SK-N-SH (cell line): Measurements from ENCODE around the gene TPRG1. TPM values are rescaled to one million over a fixed set of nuclear protein-coding genes. Genes with fewer than 3 reads are reported as not detected.

Source experiments
- CTCF ChIA-PET: fragments of 300-600, 350-600 bp; formaldehyde crosslinking; extraction: SDS; loops from one replicate; lab custom pipeline; 2021; lab: Yijun Ruan, JAX
- POLR2A ChIA-PET: fragments of 350-600 bp; sonication (Branson Sonifier 250); formaldehyde crosslinking; extraction: SDS; loops from one replicate; lab custom pipeline; 2020; ENCODE audit warnings: antibody characterized with exemption, inconsistent platforms; lab: Yijun Ruan, JAX
- DNase-seq: peaks from one replicate; pipeline ENCODE4 v3.0.0; 2012
- H2AFZ ChIP-seq: fragments of 200-600 bp; sonication (generic); 2 replicates; pipeline ENCODE4 v1.8.1; 2016; ENCODE audit warnings: antibody characterized with exemption, mild to moderate bottlenecking, low read depth
- H3F3A ChIP-seq: fragments of 200-600 bp; sonication (generic); replicated peaks from 2 replicates; pipeline ENCODE3; 2016; ENCODE audit warnings: antibody characterized with exemption, mild to moderate bottlenecking; ENCODE audit not compliant: insufficient read depth
- H3K27ac ChIP-seq, 2 experiments: fragments of 200-500 bp in 1 of 2; fragments of 200-600 bp in 1 of 2; sonication (Bioruptor generic) in 1 of 2; sonication (generic), shearing (Covaris generic) in 1 of 2; 2 replicates each; pipeline versions ENCODE4 v1.5.1 to v1.6.1; 2014 to 2016; ENCODE audit warnings: low read depth in 2 of 2, inconsistent platforms in 1 of 2, low read length in 1 of 2, mild to moderate bottlenecking in 1 of 2, mixed read lengths in 1 of 2
- H3K27me3 ChIP-seq: fragments of 200-600 bp; sonication (generic), shearing (Covaris generic); 2 replicates; pipeline ENCODE4 v1.6.1; 2016; ENCODE audit warnings: mixed run types; ENCODE audit not compliant: insufficient read depth
- H3K36me3 ChIP-seq, 2 experiments: fragments of 200-500 bp in 1 of 2; fragments of 200-600 bp in 1 of 2; sonication (Bioruptor generic) in 1 of 2; sonication (generic) in 1 of 2; replicated peaks in 1 of 2; 2 replicates each; pipeline versions ENCODE3 to v1.5.1; 2014 to 2016; ENCODE audit warnings: low read length in 1 of 2, mild to moderate bottlenecking in 1 of 2; ENCODE audit not compliant: insufficient read depth in 2 of 2, control insufficient read depth in 1 of 2
- H3K4me1 ChIP-seq, 2 experiments: fragments of 200-500 bp in 1 of 2; fragments of 200-600 bp in 1 of 2; sonication (Bioruptor generic) in 1 of 2; sonication (generic), shearing (Covaris generic) in 1 of 2; 2 replicates each; pipeline versions ENCODE4 v1.5.1 to v1.6.1; 2014 to 2016; ENCODE audit warnings: low read depth in 1 of 2, low read length in 1 of 2, mixed run types in 1 of 2; ENCODE audit not compliant: insufficient read depth in 2 of 2, control insufficient read depth in 1 of 2
- H3K4me2 ChIP-seq: fragments of 200-600 bp; sonication (generic), shearing (Covaris generic); 2 replicates; pipeline ENCODE4 v1.6.1; 2017; ENCODE audit warnings: mixed run types
- H3K4me3 ChIP-seq, 2 experiments: fragments of 200-500 bp in 1 of 2; fragments of 200-600 bp in 1 of 2; sonication (Bioruptor generic) in 1 of 2; sonication (generic), shearing (Covaris generic) in 1 of 2; 2 replicates each; pipeline versions ENCODE4 v1.5.1 to v1.8.1; 2014 to 2016; ENCODE audit warnings: low read depth in 2 of 2, inconsistent platforms in 1 of 2, low read length in 1 of 2, mild to moderate bottlenecking in 1 of 2, mixed read lengths in 1 of 2, moderate library complexity in 1 of 2
- H3K79me2 ChIP-seq: fragments of 200-600 bp; sonication (generic); 2 replicates; pipeline ENCODE4 v1.8.1; 2017; ENCODE audit warnings: mild to moderate bottlenecking; ENCODE audit not compliant: insufficient read depth
- H3K9ac ChIP-seq: fragments of 200-600 bp; sonication (generic); 2 replicates; pipeline ENCODE4 v1.6.1; 2017; ENCODE audit warnings: mixed run types
- H3K9me2 ChIP-seq: fragments of 200-600 bp; sonication (generic); 2 replicates; pipeline ENCODE4 v1.6.1; 2017; ENCODE audit warnings: mixed run types
- H3K9me3 ChIP-seq: fragments of 200-600 bp; sonication (generic); 2 replicates; pipeline ENCODE4 v1.6.1; 2017; ENCODE audit warnings: mixed run types, mild to moderate bottlenecking, moderate library complexity
- H4K20me1 ChIP-seq: fragments of 200-600 bp; sonication (generic); 2 replicates; pipeline ENCODE4 v1.6.1; 2017; ENCODE audit warnings: mild to moderate bottlenecking, mixed run types; ENCODE audit not compliant: insufficient read depth
- CHD2 ChIP-seq: fragments of 150-350 bp; IDR thresholded peaks from 2 replicates; pipeline ENCODE4 v1.6.1; 2018; ENCODE audit warnings: low read length; ENCODE audit not compliant: partially characterized antibody
- ELF1 ChIP-seq: IDR thresholded peaks from 2 replicates; pipeline ENCODE4 v1.4.0; 2012
- EP300 ChIP-seq, 2 experiments: IDR thresholded peaks; 2 replicates each; pipeline versions ENCODE4 v1.4.0 to v1.6.1; 2012; ENCODE audit warnings: borderline replicate concordance in 1 of 2, low read depth in 1 of 2, low read length in 1 of 2
- FOXJ3 ChIP-seq: sonication (generic); formaldehyde crosslinking; IDR thresholded peaks from 2 replicates; pipeline ENCODE4 v1.5.1; 2020; ENCODE audit warnings: mild to moderate bottlenecking, missing genetic modification reagents
- GABPA ChIP-seq: IDR thresholded peaks from 2 replicates; pipeline ENCODE4 v1.4.0; 2012; ENCODE audit warnings: low read depth, mild to moderate bottlenecking
- GATA2 ChIP-seq: sonication (generic); formaldehyde crosslinking; IDR thresholded peaks from 2 replicates; pipeline ENCODE4 v1.5.0; 2020; ENCODE audit warnings: mild to moderate bottlenecking, missing genetic modification reagents
- MXI1 ChIP-seq: IDR thresholded peaks from 2 replicates; pipeline ENCODE4 v1.6.1; 2012; ENCODE audit warnings: mild to moderate bottlenecking, low read depth, low read length, improper control_type of control experiment
- NFIC ChIP-seq: IDR thresholded peaks from 2 replicates; pipeline ENCODE4 v1.4.0; 2012; ENCODE audit warnings: borderline replicate concordance
- NRF1 ChIP-seq: IDR thresholded peaks from 2 replicates; pipeline ENCODE4 v1.6.1; 2012; ENCODE audit warnings: low read depth, mild to moderate bottlenecking, low read length
- RFX5 ChIP-seq: IDR thresholded peaks from 2 replicates; pipeline ENCODE4 v1.6.1; 2012; ENCODE audit warnings: mild to moderate bottlenecking, improper control_type of control experiment, low read length
- RXRA ChIP-seq: IDR thresholded peaks from 2 replicates; pipeline ENCODE4 v1.4.0; 2012; ENCODE audit warnings: low read depth, mild to moderate bottlenecking, borderline replicate concordance
- SIN3A ChIP-seq: IDR thresholded peaks from 2 replicates; pipeline ENCODE4 v1.6.1; 2012; ENCODE audit warnings: low read depth, mild to moderate bottlenecking, low read length, moderate library complexity, borderline replicate concordance
- SMC3 ChIP-seq: IDR thresholded peaks from 2 replicates; pipeline ENCODE4 v1.6.1; 2012; ENCODE audit warnings: low read depth, low read length, improper control_type of control experiment
- TAF1 ChIP-seq: IDR thresholded peaks from 2 replicates; pipeline ENCODE4 v1.6.1; 2012; ENCODE audit warnings: low read depth, mild to moderate bottlenecking, low read length, moderate library complexity, borderline replicate concordance
- TCF12 ChIP-seq: IDR thresholded peaks from 2 replicates; pipeline ENCODE4 v1.4.0; 2012
- TEAD4 ChIP-seq: IDR thresholded peaks from 2 replicates; pipeline ENCODE4 v1.4.0; 2012; ENCODE audit warnings: mild to moderate bottlenecking, borderline replicate concordance; ENCODE audit not compliant: insufficient read depth
- WGBS: methylation state at CpG from one replicate; pipeline ENCODE4 v1.1.6; 2017; ENCODE audit warnings: low lambda C conversion rate; 5-methylcytosine and 5-hydroxymethylcytosine counted together
- polyA plus RNA-seq, 3 experiments: library from polyadenylated mRNA; depleted of rRNA; stranded (reverse); fragments of >200 nt; gene quantifications; 2 replicates each; pipeline ENCODE4 v1.2.3, GENCODE V29; 2012
- TF ChIP-seq, protein P1 (sequence below): IDR thresholded peaks from 2 replicates; pipeline ENCODE4; 2012
- TF ChIP-seq, protein P2 (sequence below): IDR thresholded peaks from 2 replicates; pipeline ENCODE4 v1.4.0; 2012; ENCODE audit warnings: low read depth
- TF ChIP-seq, protein P3 (sequence below): IDR thresholded peaks from 2 replicates; pipeline ENCODE4 v1.4.0; 2012; ENCODE audit warnings: low read depth, borderline replicate concordance
- TF ChIP-seq, protein P4 (sequence below): IDR thresholded peaks from 2 replicates; pipeline ENCODE4 v1.6.1; 2012; ENCODE audit warnings: mild to moderate bottlenecking, low read depth, low read length, moderate library complexity

Gene TPRG1
- polyA plus RNA-seq, 1 of the 3 experiments (the other 2 are of a cell fraction) = 0.64 TPM

DNA sequence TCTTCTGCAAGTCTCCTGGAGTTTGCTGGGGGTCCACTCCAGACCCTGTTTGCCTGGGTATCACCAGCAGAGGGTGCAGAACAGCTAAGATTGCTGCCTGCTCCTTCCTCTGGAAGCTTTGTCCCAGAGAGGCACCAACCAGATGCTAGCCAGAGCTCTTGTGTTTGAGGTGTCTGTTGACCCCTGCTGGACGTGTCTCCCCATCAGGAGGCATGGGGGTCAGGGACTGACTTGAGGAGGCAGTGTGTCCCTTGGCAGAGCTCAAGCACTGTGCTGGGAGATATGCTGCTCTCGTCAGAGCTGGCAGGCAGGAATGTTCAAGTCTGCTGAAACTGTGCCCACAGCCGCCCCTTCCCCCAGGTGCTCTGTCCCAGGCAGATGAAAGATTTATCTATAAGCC is 86.5 kb downstream of the TPRG1 start:
- no peak overlapping the region for H2AFZ ChIP-seq
- no peaks in the 10 kb centered on the region for H3K9me2 ChIP-seq
- H3F3A ChIP-seq = no peaks in the 10 kb centered on the region
- H3K27ac ChIP-seq = no peak overlapping the region
- CTCF ChIA-PET = no interaction called here
- TF ChIP-seq FOXJ3 (CRISPR knock-in tag) = no peak
- TF ChIP-seq SMC3 = no peak
- TF ChIP-seq RFX5 = no peak
- TF ChIP-seq MXI1 = no peak
- TF ChIP-seq RXRA = no peak
- TF ChIP-seq CHD2 = no peak
- no peak for TF ChIP-seq GATA2
- TF ChIP-seq, protein P1, sequence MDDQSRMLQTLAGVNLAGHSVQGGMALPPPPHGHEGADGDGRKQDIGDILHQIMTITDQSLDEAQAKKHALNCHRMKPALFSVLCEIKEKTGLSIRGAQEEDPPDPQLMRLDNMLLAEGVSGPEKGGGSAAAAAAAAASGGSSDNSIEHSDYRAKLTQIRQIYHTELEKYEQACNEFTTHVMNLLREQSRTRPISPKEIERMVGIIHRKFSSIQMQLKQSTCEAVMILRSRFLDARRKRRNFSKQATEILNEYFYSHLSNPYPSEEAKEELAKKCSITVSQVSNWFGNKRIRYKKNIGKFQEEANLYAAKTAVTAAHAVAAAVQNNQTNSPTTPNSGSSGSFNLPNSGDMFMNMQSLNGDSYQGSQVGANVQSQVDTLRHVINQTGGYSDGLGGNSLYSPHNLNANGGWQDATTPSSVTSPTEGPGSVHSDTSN = no peak
- TF ChIP-seq NFIC = no peak
- TF ChIP-seq, protein P2, sequence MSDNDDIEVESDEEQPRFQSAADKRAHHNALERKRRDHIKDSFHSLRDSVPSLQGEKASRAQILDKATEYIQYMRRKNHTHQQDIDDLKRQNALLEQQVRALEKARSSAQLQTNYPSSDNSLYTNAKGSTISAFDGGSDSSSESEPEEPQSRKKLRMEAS = no peak
- no peak for TF ChIP-seq SIN3A
- no peak for TF ChIP-seq TAF1
- DNase-seq = no peak
- H3K9ac ChIP-seq = no peak overlapping the region
- no peaks in the 10 kb centered on the region for H3K36me3 ChIP-seq
- 0% methylated on average over 2 of the region's 3 CpGs for WGBS
- H3K79me2 ChIP-seq = no peaks in the 10 kb centered on the region
- H3K4me3 ChIP-seq = no peak overlapping the region
- H3K27me3 ChIP-seq = peaks cover 21% of the 10 kb centered on the region; the same call in 1 of the 2 replicates
- H3K4me2 ChIP-seq = no peak overlapping the region
- POLR2A ChIA-PET = no interaction called here
- H4K20me1 ChIP-seq = no peaks in the 10 kb centered on the region
- no peaks in the 10 kb centered on the region for H3K4me1 ChIP-seq
- H3K9me3 ChIP-seq = no peaks in the 10 kb centered on the region

DNA sequence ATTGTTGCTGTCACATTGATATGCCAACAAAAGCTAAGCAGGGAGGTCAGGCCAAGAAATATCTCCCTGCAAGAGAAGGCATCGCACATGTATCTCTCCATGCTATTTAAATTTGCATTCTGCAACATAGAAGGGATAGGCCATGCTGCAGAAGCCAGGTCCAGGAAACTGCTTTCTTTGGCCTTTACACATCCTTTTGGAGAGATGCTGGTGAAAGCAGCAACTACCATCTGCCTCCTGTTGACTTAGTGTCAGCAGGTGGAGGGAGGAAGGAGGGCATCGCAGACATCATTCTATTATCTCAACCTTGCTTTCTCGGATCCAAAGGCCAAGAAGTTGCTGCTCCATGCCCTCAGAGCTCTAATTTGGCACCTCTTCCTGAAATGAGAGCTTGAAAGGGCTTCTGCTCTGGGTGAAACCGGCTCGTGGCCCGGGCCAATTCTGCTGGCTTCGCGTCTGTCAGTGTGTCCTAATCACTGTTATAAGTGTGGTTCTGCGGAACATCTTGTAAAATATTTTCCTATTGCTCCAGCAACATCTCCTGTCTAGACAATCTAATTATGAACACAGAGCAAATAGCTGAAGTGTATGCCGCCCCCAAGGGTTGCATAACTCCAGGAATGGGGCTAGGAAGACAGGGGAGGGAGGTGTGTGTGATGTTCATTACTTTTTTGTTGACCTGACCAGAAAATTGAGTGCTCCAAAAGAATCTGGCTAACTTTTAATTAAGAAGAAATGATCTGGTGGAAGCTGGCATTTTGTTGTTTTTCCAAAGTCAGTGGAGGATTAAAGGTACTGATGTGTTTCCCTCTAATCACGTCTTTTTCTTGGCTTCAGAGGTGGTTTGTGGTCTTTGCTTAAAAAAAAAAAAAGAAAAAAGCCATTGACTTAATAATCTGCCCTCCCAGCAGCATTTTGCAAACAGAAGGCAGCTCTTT is 89.1 kb downstream of the TPRG1 start:
- Histone ChIP-seq H3K4me1 (no peaks in the 10 kb centered on the region), H3K9me3 (no peaks in the 10 kb centered on the region), H3F3A (no peaks in the 10 kb centered on the region), H3K9ac (no peak overlapping the region), H3K27ac (no peak overlapping the region), H3K27me3 (peaks cover 21% of the 10 kb centered on the region; the same call in 1 of the 2 replicates), H2AFZ (no peak overlapping the region), H3K4me3 (no peak overlapping the region), H3K9me2 (no peaks in the 10 kb centered on the region), H3K36me3 (no peaks in the 10 kb centered on the region), H3K79me2 (no peaks in the 10 kb centered on the region), H4K20me1 (no peaks in the 10 kb centered on the region), H3K4me2 (no peak overlapping the region)
- DNase-seq = no peak
- CTCF ChIA-PET = no interaction called here
- POLR2A ChIA-PET = no interaction called here
- WGBS = 14% methylated on average over 11 of the region's 11 CpGs
- no peak for TF ChIP-seq RFX5
- no peak for TF ChIP-seq NRF1
- TF ChIP-seq TEAD4 = no peak
- TF ChIP-seq GABPA = no peak
- no peak for TF ChIP-seq RXRA
- TF ChIP-seq, protein P3, sequence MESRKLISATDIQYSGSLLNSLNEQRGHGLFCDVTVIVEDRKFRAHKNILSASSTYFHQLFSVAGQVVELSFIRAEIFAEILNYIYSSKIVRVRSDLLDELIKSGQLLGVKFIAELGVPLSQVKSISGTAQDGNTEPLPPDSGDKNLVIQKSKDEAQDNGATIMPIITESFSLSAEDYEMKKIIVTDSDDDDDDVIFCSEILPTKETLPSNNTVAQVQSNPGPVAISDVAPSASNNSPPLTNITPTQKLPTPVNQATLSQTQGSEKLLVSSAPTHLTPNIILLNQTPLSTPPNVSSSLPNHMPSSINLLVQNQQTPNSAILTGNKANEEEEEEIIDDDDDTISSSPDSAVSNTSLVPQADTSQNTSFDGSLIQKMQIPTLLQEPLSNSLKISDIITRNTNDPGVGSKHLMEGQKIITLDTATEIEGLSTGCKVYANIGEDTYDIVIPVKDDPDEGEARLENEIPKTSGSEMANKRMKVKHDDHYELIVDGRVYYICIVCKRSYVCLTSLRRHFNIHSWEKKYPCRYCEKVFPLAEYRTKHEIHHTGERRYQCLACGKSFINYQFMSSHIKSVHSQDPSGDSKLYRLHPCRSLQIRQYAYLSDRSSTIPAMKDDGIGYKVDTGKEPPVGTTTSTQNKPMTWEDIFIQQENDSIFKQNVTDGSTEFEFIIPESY = no peak
- no peak for TF ChIP-seq SIN3A
- no peak for TF ChIP-seq ELF1
- TF ChIP-seq, protein P4, sequence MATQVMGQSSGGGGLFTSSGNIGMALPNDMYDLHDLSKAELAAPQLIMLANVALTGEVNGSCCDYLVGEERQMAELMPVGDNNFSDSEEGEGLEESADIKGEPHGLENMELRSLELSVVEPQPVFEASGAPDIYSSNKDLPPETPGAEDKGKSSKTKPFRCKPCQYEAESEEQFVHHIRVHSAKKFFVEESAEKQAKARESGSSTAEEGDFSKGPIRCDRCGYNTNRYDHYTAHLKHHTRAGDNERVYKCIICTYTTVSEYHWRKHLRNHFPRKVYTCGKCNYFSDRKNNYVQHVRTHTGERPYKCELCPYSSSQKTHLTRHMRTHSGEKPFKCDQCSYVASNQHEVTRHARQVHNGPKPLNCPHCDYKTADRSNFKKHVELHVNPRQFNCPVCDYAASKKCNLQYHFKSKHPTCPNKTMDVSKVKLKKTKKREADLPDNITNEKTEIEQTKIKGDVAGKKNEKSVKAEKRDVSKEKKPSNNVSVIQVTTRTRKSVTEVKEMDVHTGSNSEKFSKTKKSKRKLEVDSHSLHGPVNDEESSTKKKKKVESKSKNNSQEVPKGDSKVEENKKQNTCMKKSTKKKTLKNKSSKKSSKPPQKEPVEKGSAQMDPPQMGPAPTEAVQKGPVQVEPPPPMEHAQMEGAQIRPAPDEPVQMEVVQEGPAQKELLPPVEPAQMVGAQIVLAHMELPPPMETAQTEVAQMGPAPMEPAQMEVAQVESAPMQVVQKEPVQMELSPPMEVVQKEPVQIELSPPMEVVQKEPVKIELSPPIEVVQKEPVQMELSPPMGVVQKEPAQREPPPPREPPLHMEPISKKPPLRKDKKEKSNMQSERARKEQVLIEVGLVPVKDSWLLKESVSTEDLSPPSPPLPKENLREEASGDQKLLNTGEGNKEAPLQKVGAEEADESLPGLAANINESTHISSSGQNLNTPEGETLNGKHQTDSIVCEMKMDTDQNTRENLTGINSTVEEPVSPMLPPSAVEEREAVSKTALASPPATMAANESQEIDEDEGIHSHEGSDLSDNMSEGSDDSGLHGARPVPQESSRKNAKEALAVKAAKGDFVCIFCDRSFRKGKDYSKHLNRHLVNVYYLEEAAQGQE = no peak
- TF ChIP-seq MXI1 = no peak
- no peak for TF ChIP-seq TCF12
- no peak for TF ChIP-seq EP300 (IDR thresholded peaks at IDR 0.05; ENCODE audit: borderline replicate concordance in 1 of 2, low read depth in 1 of 2, low read length in 1 of 2)
